Measurements from ENCODE around the gene SPRED1. TPM values are rescaled to one million over a fixed set of nuclear protein-coding genes. Genes with fewer than 3 reads are reported as not detected.

SPRED1 gene
- total RNA-seq, 1 donor, result 55.7 TPM

DNA sequence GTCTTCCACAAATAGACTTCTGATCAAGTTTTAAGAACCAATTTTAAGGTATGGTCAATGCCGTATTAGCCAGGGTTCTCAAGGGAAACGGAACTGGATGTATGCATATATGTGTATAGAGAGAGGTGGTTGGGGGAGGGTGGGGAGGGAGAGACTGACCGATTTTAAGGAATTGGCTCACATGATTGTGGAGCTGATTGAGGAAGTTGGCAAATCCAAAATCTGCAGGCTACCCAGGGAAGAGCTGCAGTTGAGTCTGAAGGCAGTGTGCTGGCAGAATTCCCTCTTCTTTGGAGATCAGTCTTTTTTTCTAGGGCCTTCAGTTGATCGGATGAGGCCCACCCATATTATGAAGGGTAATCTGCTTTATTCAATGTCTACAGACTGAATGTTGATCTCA is 40.8 kb upstream of the SPRED1 start:
- DNase-seq (ENCODE audit: low read depth), result no peak
- TF ChIP-seq, protein P1, sequence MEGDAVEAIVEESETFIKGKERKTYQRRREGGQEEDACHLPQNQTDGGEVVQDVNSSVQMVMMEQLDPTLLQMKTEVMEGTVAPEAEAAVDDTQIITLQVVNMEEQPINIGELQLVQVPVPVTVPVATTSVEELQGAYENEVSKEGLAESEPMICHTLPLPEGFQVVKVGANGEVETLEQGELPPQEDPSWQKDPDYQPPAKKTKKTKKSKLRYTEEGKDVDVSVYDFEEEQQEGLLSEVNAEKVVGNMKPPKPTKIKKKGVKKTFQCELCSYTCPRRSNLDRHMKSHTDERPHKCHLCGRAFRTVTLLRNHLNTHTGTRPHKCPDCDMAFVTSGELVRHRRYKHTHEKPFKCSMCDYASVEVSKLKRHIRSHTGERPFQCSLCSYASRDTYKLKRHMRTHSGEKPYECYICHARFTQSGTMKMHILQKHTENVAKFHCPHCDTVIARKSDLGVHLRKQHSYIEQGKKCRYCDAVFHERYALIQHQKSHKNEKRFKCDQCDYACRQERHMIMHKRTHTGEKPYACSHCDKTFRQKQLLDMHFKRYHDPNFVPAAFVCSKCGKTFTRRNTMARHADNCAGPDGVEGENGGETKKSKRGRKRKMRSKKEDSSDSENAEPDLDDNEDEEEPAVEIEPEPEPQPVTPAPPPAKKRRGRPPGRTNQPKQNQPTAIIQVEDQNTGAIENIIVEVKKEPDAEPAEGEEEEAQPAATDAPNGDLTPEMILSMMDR (IDR thresholded peaks at IDR 0.05; ENCODE audit: insufficient read depth, low read depth, low read length), result no peak
- no peak overlapping the region for H3K4me3 ChIP-seq (ENCODE audit: low read depth, low read length)

DNA sequence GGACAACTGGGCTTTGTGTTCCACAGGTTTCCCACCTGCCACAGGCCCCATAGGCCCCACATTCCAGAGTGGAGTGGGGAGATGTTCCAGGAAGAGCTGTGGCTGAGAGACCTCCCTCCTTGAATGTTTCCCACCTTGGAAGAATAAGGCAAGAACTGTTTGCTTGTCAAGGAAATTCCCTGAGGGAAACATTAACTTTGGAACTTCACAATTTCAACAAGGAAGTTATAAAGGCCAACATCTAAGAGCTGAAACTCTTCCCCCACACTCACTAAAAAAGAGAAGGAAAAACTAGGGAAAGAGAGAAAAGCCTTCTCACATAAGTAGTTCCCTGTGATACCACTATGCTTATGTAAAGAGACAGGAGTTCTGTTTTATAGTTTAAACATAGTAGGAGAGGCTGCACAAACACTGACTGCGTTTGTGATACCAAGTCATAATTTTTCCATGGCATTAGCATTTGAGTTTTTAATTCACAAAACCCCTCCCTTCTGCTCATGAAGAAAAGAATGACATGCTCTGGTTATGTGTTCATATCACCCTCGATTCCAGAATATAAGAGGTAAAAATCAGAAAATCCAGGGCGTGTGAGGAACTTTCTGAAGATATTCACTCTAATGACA is 39.8 kb upstream of the SPRED1 start:
- DNase-seq (ENCODE audit: low read depth), result no peak
- no peak overlapping the region for H3K4me3 ChIP-seq (ENCODE audit: low read depth, low read length)
- TF ChIP-seq, protein P1 (IDR thresholded peaks at IDR 0.05; ENCODE audit: insufficient read depth, low read depth, low read length), result no peak

DNA sequence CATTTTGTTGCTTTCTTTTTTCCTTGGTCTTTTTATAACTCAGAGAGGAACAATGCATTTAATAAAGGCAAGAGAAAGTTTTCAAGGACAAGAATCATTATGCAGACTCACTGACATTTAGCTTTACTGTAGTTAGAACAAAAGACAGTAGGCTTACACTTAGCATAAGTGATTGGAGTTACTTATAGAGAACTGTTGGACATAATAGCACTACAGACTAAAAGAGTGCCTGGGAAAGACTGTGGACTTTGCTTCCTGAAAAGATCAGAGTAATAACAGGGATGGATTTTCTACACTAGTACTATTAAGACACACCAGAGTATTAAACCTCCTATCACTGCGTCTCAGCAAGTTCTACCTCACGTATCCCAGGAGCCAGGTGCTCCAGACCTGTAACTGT is 39.3 kb upstream of the SPRED1 start:
- DNase-seq (ENCODE audit: low read depth), result no peak
- H3K4me3 ChIP-seq (ENCODE audit: low read depth, low read length), result no peak overlapping the region
- TF ChIP-seq, protein P1 (IDR thresholded peaks at IDR 0.05; ENCODE audit: insufficient read depth, low read depth, low read length), result no peak

DNA sequence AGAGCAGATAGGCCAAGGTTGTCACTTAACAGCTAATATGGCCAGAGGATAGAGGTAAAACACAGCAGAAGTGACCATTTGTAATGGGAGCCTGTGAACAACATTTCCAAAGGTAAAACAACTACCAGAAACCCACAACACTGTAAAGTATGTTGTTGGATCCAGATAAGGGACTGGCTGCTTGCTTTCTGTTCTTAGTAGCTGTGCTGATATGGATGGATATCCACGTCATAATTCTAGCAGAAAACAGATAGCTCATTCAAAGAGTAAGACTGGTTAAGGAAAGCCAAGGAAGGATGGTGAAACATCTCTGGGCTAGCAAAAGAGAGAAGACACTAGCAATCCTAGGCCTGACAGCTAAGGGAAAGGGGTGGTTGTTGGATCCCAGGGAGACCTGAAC is 36.9 kb upstream of the SPRED1 start:
- H3K4me3 ChIP-seq (ENCODE audit: low read depth, low read length), result no peak overlapping the region
- DNase-seq (ENCODE audit: low read depth), result peak; percentile 25
- TF ChIP-seq, protein P1 (IDR thresholded peaks at IDR 0.05; ENCODE audit: insufficient read depth, low read depth, low read length), result no peak

DNA sequence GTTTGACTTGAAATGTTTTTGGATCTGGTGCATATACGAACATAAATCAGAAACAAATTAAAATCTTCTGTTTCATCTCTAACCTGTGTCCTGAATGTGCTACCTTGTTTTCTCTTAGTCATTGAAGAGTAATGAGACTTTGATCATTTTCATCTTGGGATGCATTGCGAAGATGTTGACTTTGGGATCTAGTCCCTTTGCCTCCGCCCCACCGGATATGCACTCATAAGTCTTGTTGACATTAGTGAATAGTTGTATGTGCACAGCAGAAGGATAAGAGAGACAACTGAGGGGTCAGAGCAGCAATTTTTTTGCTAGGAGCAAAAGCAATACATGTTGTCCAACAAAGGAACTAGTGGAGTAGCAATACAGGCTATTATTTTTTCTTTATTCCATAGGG is 35.9 kb upstream of the SPRED1 start:
- peak; percentile 55 for DNase-seq (ENCODE audit: low read depth)
- TF ChIP-seq, protein P1 (IDR thresholded peaks at IDR 0.05; ENCODE audit: insufficient read depth, low read depth, low read length), result no peak
- no peak overlapping the region for H3K4me3 ChIP-seq (ENCODE audit: low read depth, low read length)

DNA sequence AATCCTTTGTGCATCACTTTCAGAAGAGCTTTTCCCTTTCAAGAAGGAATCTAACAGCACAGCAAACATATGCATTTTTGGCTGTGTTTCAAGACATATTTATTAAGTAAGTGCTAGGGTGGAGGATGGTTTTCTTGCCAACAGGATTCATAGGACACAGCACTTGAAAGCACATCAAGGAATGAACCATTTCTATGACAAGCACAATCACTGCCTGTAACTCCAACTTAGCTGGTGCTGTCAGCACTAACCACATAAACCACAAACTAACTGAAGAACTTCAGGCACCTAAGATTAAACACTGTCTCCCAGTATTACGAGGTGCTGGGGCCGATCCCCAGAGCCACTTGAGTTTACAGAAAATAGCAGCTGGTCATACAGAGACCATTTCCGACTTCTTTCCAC is 35.4 kb upstream of the SPRED1 start:
- no peak overlapping the region for H3K4me3 ChIP-seq (ENCODE audit: low read depth, low read length)
- peak; percentile 88 for DNase-seq (ENCODE audit: low read depth)
- TF ChIP-seq, protein P1 (IDR thresholded peaks at IDR 0.05; ENCODE audit: insufficient read depth, low read depth, low read length), result no peak

Measured in fibroblast of villous mesenchyme (primary cell).